IMR-90 (cell line): ENCODE measurements around the gene RPS16. TPM values are rescaled to one million over a fixed set of nuclear protein-coding genes. Genes with fewer than 3 reads are reported as not detected.

ENCODE experiments used
- CHD1 ChIP-seq: IDR thresholded peaks from 2 replicates; pipeline ENCODE4 v1.6.1; 2012; ENCODE audit warnings: low read depth, low read length, improper control_type of control experiment
- CTCF ChIP-seq: conservative IDR thresholded peaks from 2 replicates; pipeline ENCODE4 v1.5.1; 2012; ENCODE audit warnings: mild to moderate bottlenecking, low read depth, low read length, improper control_type of control experiment
- polyA plus RNA-seq, 3 experiments: library from polyadenylated mRNA; depleted of rRNA; stranded (reverse); fragments of >200 nt; gene quantifications; 2 replicates each; pipeline ENCODE4 v1.2.3, GENCODE V29; 2012; ENCODE audit warnings: low replicate concordance in 1 of 3
- total RNA-seq: library from RNA; depleted of rRNA; stranded (reverse); fragments of >200 nt; gene quantifications from 2 replicates; pipeline ENCODE4 v1.2.3, GENCODE V29; 2012

RPS16 gene
- total and polyA plus RNA-seq, 2 of the 4 experiments (the other 2 are of a cell fraction) = 320 to 3,500 TPM

DNA sequence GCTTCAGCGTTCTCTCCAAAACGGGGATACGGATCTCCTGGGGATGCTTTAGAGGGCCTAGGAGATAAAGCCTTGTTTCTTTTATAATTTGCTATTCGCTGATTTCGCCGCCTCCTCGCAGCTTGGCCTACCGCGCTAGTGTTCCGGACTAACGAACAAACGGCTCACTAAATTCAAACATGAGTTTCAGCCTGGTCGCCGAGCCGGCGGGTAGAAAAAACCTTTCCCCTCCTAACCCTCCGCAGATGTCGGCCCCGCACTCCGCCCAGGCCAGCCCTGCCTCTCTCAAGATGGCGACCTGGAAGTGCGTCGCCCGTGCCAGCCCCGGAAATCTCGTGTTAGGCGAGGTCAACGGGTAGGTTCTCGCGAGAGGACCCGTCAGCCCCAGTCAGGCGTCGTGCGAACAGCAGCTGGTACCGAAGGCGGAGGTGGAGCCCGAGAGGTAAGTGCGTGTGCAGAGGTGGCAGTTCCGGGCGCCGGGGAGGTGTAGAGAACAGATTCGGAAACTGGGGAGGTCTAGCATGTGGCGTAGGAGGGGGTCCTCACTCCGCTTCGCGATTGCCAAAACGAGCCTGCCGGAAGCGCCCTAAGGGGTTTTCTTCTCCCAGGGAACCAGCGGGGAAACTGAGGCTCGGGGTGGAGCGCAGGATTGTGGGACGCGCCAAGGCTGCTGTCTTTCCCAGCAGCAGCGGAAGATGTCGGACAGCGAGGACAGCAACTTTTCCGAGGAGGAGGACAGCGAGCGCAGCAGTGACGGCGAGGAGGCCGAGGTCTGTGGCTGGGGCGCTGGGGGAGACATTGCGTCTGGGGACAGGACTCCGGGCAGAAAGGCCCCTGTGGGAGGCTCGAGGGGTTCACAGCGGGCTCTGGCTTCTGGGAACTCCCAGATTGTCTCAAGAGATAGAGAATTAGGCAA, 9.7 kb upstream of the RPS16 start, which contains the start of gene SUPT5H (continued):
- TF ChIP-seq CTCF (no peak), CHD1 (no peak; the same call in none of the 2 replicates)
